Glutamatergic neuron (in vitro differentiated cells): ENCODE data around the gene EREG. TPM values are rescaled to one million over a fixed set of nuclear protein-coding genes. Genes with fewer than 3 reads are reported as not detected.

Experiments
- DNase-seq: peaks from one replicate; pipeline ENCODE4 v3.0.0; 2022
- H3K27ac Mint-ChIP-seq: one replicate; pipeline ENCODE4 v1.8.0; 2020; ENCODE audit warnings: mild to moderate bottlenecking, mixed read lengths, inconsistent platforms; ENCODE audit not compliant: unreplicated experiment
- H3K27me3 Mint-ChIP-seq: one replicate; pipeline ENCODE4 v1.8.0; 2020; ENCODE audit warnings: mild to moderate bottlenecking, moderate library complexity, mixed read lengths, inconsistent platforms; ENCODE audit not compliant: unreplicated experiment
- H3K36me3 Mint-ChIP-seq: one replicate; pipeline ENCODE4 v1.8.0; 2020; ENCODE audit warnings: mild to moderate bottlenecking, mixed read lengths, inconsistent platforms; ENCODE audit not compliant: unreplicated experiment
- H3K4me1 Mint-ChIP-seq: one replicate; pipeline ENCODE4 v1.8.0; 2020; ENCODE audit warnings: mild to moderate bottlenecking, low read depth, mixed read lengths, inconsistent platforms; ENCODE audit not compliant: unreplicated experiment
- H3K4me3 Mint-ChIP-seq: one replicate; pipeline ENCODE4 v1.8.0; 2020; ENCODE audit warnings: mild to moderate bottlenecking, mixed read lengths, inconsistent platforms; ENCODE audit not compliant: unreplicated experiment
- H3K9me3 Mint-ChIP-seq: one replicate; pipeline ENCODE4 v1.8.0; 2020; ENCODE audit warnings: mild to moderate bottlenecking, moderate library complexity, mixed read lengths, inconsistent platforms; ENCODE audit not compliant: unreplicated experiment
- CTCF ChIP-seq: fragments of 200-600 bp; sonication (generic); IDR thresholded peaks from one replicate; pipeline ENCODE4 v1.5.0; 2021; ENCODE audit not compliant: partially characterized antibody, unreplicated experiment
- total RNA-seq: library from RNA; stranded (reverse); fragmentation: NEBNext Ultra II Directional; extraction: Animal tissue kit (Norgen Biotek cat#: 25700); gene quantifications from one replicate; pipeline ENCODE4 v1.2.1, GENCODE V29; 2021; ENCODE audit not compliant: unreplicated experiment

EREG gene
- total RNA-seq, 1 donor from 2014 or later = not detected

- Mint-ChIP-seq H3K27ac (no peak overlapping the region), H3K4me1 (no peaks in the 10 kb centered on the region), H3K36me3 (no peaks in the 10 kb centered on the region), H3K27me3 (no peaks in the 10 kb centered on the region), H3K9me3 (no peaks in the 10 kb centered on the region), H3K4me3 (no peak overlapping the region)
- no peak for DNase-seq
- TF ChIP-seq CTCF = no peak
These were observed 61.2 kb downstream of the EREG start for GRCh38 chr4:74426101-74426500.

- Mint-ChIP-seq H3K27ac (no peak overlapping the region), H3K4me1 (no peaks in the 10 kb centered on the region), H3K27me3 (no peaks in the 10 kb centered on the region), H3K36me3 (no peaks in the 10 kb centered on the region), H3K9me3 (no peaks in the 10 kb centered on the region), H3K4me3 (no peak overlapping the region)
- no peak for TF ChIP-seq CTCF
- no peak for DNase-seq
These were observed 63.3 kb downstream of the EREG start for GRCh38 chr4:74428276-74428675.

- H3K36me3 Mint-ChIP-seq = no peaks in the 10 kb centered on the region
- no peak for TF ChIP-seq CTCF
- no peak overlapping the region for H3K27ac Mint-ChIP-seq
- no peak overlapping the region for H3K4me3 Mint-ChIP-seq
- no peaks in the 10 kb centered on the region for H3K27me3 Mint-ChIP-seq
- DNase-seq = no peak
- H3K4me1 Mint-ChIP-seq = no peaks in the 10 kb centered on the region
- H3K9me3 Mint-ChIP-seq = no peaks in the 10 kb centered on the region
These were observed 66.3 kb downstream of the EREG start for GRCh38 chr4:74431113-74431826.

- Mint-ChIP-seq H3K27me3 (no peaks in the 10 kb centered on the region), H3K27ac (no peak overlapping the region), H3K4me3 (no peak overlapping the region), H3K4me1 (no peaks in the 10 kb centered on the region), H3K36me3 (no peaks in the 10 kb centered on the region), H3K9me3 (no peaks in the 10 kb centered on the region)
- no peak for TF ChIP-seq CTCF
- no peak for DNase-seq
These were observed 68.1 kb downstream of the EREG start for GRCh38 chr4:74433043-74433442.

GRCh38 chr4:74433541-74434172 is 68.7 kb downstream of the EREG start:
- no peaks in the 10 kb centered on the region for H3K4me1 Mint-ChIP-seq
- no peak for TF ChIP-seq CTCF
- H3K4me3 Mint-ChIP-seq = no peak overlapping the region
- no peak overlapping the region for H3K27ac Mint-ChIP-seq
- no peaks in the 10 kb centered on the region for H3K27me3 Mint-ChIP-seq
- no peaks in the 10 kb centered on the region for H3K9me3 Mint-ChIP-seq
- no peak for DNase-seq
- H3K36me3 Mint-ChIP-seq = no peaks in the 10 kb centered on the region
